SK-N-SH treated with all-trans-retinoic acid at 6 μM for 48 hours (cell line): ENCODE results near the gene SLC26A1.

Source experiments
- ATAC-seq: fragments of 200-7000 bp; cut with Tn5 transposase; 3 replicates; pipeline ENCODE4 v1.9.1; 2020; ENCODE audit warnings: mild to moderate bottlenecking, moderate library complexity
- ARNTL ChIP-seq: fragments of 450-650 bp; formaldehyde crosslinking; IDR thresholded peaks from 2 replicates; pipeline ENCODE4 v1.5.0; 2020; ENCODE audit warnings: low read depth, mild to moderate bottlenecking, moderate library complexity, borderline replicate concordance
- BACH2 ChIP-seq: fragments of 250-450 bp; sonication (Bioruptor Pico); IDR thresholded peaks from 2 replicates; pipeline ENCODE4 v1.9.0; 2021; ENCODE audit warnings: mild to moderate bottlenecking, borderline replicate concordance
- CREB5 ChIP-seq: fragments of 250-450 bp; sonication (Bioruptor Pico); IDR thresholded peaks from 2 replicates; pipeline ENCODE4 v1.5.1; 2020; ENCODE audit warnings: low read depth, mild to moderate bottlenecking, moderate library complexity
- CSDC2 ChIP-seq: fragments of 250-450 bp; sonication (Bioruptor Pico); IDR thresholded peaks from 2 replicates; pipeline ENCODE4 v1.5.0; 2020; ENCODE audit warnings: mild to moderate bottlenecking, moderate library complexity
- CSRNP3 ChIP-seq: fragments of 250-450 bp; sonication (Bioruptor Pico); IDR thresholded peaks from 2 replicates; pipeline ENCODE4 v1.5.1; 2021; ENCODE audit warnings: mild to moderate bottlenecking, moderate library complexity
- GLIS3 ChIP-seq: fragments of 250-450 bp; sonication (Bioruptor Pico); IDR thresholded peaks from 2 replicates; pipeline ENCODE4 v1.5.0; 2020; ENCODE audit warnings: mild to moderate bottlenecking, moderate library complexity
- OSR1 ChIP-seq: fragments of 250-450 bp; sonication (Bioruptor Pico); IDR thresholded peaks from 2 replicates; pipeline ENCODE4 v1.8.0; 2022; ENCODE audit warnings: moderate library complexity, mild to moderate bottlenecking, inconsistent platforms
- POU6F1 ChIP-seq: fragments of 250-450 bp; sonication (Bioruptor Pico); IDR thresholded peaks from 2 replicates; pipeline ENCODE4 v1.8.0; 2021; ENCODE audit warnings: low read depth, mild to moderate bottlenecking, moderate library complexity, borderline replicate concordance
- PPARA ChIP-seq: fragments of 250-450 bp; sonication (Bioruptor Pico); IDR thresholded peaks from 2 replicates; pipeline ENCODE4 v1.5.0; 2020; ENCODE audit warnings: mild to moderate bottlenecking, borderline replicate concordance
- SNAI2 ChIP-seq: fragments of 250-450 bp; sonication (Bioruptor Pico); IDR thresholded peaks from 2 replicates; pipeline ENCODE4 v1.5.0; 2020; ENCODE audit warnings: mild to moderate bottlenecking, moderate library complexity
- TCF4 ChIP-seq: fragments of 250-450 bp; sonication (Bioruptor Pico); IDR thresholded peaks from 2 replicates; pipeline ENCODE4 v1.8.0; 2021; ENCODE audit warnings: mild to moderate bottlenecking, moderate library complexity, borderline replicate concordance
- TOX ChIP-seq: fragments of 250-450 bp; sonication (Bioruptor Pico); IDR thresholded peaks from 2 replicates; pipeline ENCODE4 v1.8.0; 2021; ENCODE audit warnings: mild to moderate bottlenecking, moderate library complexity, borderline replicate concordance
- TSHZ2 ChIP-seq: fragments of 250-450 bp; sonication (Bioruptor Pico); IDR thresholded peaks from 2 replicates; pipeline ENCODE4 v1.5.0; 2020; ENCODE audit warnings: mild to moderate bottlenecking, moderate library complexity
- ZC3H10 ChIP-seq: fragments of 250-450 bp; sonication (Bioruptor Pico); IDR thresholded peaks from 2 replicates; pipeline ENCODE4 v1.5.1; 2021; ENCODE audit warnings: mild to moderate bottlenecking, moderate library complexity
- ZFP30 ChIP-seq: fragments of 450-650 bp; formaldehyde crosslinking; IDR thresholded peaks from 2 replicates; pipeline ENCODE4 v1.5.0; 2022; ENCODE audit warnings: mild to moderate bottlenecking, moderate library complexity
- ZNF70 ChIP-seq: fragments of 450-650 bp; formaldehyde crosslinking; IDR thresholded peaks from 2 replicates; pipeline ENCODE4 v1.5.0; 2020; ENCODE audit warnings: mild to moderate bottlenecking, moderate library complexity
- ZNF8 ChIP-seq: fragments of 450-650 bp; formaldehyde crosslinking; IDR thresholded peaks from 2 replicates; pipeline ENCODE4 v1.5.0; 2020; ENCODE audit warnings: mild to moderate bottlenecking, moderate library complexity

The SLC26A1 gene

GRCh38 chr4:1038948-1039492 is 45.8 kb upstream of the SLC26A1 start (continued):
- no peak for TF ChIP-seq POU6F1 (CRISPR knock-in tag)
- no peak for TF ChIP-seq GLIS3 (CRISPR knock-in tag)
- TF ChIP-seq, all 23 proteins: peak for 0

- ATAC-seq: no peak
- TF ChIP-seq CSDC2 (CRISPR knock-in tag) (no peak), GLIS3 (CRISPR knock-in tag) (no peak), CSRNP3 (no peak), ZNF8 (CRISPR knock-in tag) (no peak), TCF4 (CRISPR knock-in tag) (no peak), OSR1 (CRISPR knock-in tag) (no peak), PPARA (CRISPR knock-in tag) (no peak), ZFP30 (CRISPR knock-in tag) (no peak), ARNTL (CRISPR knock-in tag) (no peak), SNAI2 (no peak), ZC3H10 (CRISPR knock-in tag) (no peak), ZNF70 (no peak), CREB5 (CRISPR knock-in tag) (no peak), TSHZ2 (CRISPR knock-in tag) (no peak)
- TF ChIP-seq, all 23 proteins: peak for 0
These were observed 44.0 kb upstream of the SLC26A1 start for GRCh38 chr4:1036976-1037810.

- TF ChIP-seq ZNF8 (CRISPR knock-in tag) (no peak), SNAI2 (no peak), ARNTL (CRISPR knock-in tag) (no peak), ZFP30 (CRISPR knock-in tag) (no peak), TOX (CRISPR knock-in tag) (no peak), BACH2 (CRISPR knock-in tag) (no peak), TSHZ2 (CRISPR knock-in tag) (no peak), POU6F1 (CRISPR knock-in tag) (no peak), TCF4 (CRISPR knock-in tag) (no peak), CSRNP3 (no peak)
- TF ChIP-seq, all 23 proteins: peak for 0
- ATAC-seq: no peak
These were observed 42.9 kb upstream of the SLC26A1 start for GRCh38 chr4:1036095-1036494.
